ENCODE measurements around the gene LGI2.
A peak's percentile ranks its signal among the peaks of the same experiment; 100 is the strongest.
"Not testable (repeated sequence)": the region's sequence is repeated elsewhere in the genome, so short reads cannot be mapped to it uniquely, and the experiment has no call there.

LGI2 gene, protein sequence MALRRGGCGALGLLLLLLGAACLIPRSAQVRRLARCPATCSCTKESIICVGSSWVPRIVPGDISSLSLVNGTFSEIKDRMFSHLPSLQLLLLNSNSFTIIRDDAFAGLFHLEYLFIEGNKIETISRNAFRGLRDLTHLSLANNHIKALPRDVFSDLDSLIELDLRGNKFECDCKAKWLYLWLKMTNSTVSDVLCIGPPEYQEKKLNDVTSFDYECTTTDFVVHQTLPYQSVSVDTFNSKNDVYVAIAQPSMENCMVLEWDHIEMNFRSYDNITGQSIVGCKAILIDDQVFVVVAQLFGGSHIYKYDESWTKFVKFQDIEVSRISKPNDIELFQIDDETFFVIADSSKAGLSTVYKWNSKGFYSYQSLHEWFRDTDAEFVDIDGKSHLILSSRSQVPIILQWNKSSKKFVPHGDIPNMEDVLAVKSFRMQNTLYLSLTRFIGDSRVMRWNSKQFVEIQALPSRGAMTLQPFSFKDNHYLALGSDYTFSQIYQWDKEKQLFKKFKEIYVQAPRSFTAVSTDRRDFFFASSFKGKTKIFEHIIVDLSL

DNA sequence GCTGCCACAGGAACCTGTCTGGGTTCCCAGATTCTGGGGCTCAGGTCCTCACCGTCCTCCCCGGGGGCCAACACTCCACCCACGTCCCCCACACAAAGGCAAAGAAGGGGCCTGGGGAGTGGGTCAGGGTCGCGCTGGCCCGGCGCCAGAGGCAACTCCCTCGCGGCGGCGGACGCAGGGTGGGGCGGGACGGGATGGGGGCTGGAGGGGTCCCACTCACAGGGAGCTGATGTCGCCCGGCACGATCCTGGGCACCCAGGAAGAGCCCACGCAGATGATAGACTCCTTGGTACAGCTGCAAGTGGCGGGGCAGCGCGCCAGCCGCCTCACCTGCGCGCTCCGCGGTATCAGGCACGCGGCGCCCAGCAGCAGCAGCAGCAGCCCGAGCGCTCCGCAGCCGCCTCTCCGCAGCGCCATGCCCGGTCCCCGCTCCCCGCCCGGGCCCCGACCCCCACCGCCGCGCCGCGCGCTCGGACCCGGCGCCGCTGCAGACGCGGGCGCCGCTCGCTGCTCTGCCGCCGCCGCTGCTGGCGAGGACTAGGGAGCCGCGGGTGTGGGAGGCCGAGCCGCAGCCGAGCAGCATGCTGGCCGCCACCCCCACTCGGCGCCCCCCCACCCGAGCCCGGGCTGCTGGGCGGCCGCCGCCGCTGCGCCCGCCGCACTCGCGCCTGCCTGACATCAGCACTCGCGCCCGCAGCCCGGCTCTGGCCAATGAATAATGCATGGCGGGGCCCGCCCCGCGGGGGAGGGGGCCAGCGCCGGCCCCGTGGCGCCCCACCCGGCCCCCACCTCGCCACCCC lies at the start of gene LGI2:
Gene LGI2 (minus strand): TSS at position 670 of the 800 bp plus-strand sequence. CDS start 253 bp downstream, at position 417.
- in situ Hi-C loops (cut with MboI; ENCODE audit: low sequenced_read_pairs): no loop called here

DNA sequence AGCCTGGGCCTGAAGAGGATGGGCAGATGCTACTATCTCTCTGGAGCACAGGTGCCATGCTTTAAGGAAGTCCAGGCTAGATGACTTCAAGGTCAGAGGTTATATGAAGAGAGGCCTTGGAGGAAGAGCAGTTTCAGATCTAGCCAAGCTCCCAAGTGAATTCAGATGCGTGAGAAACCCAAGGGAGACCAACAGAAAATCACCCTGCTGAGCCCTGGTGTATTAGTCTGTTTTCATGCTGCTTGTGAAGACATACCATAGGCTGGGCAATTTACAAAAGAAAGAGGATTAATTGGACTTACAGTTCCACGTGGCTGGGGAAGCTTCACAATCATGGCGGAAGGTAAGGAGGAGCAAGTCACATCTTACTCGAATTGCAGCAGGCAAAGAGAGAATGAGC lies 47.8 kb upstream of the LGI2 start:
- no peaks in the 10 kb centered on the region for H3K27me3 ChIP-seq (ENCODE audit: low read depth)
- DNase-seq (ENCODE audit: low spot score in 2 of 2): no peak
- H3K4me3 ChIP-seq: no peak overlapping the region
- H3K4me1 ChIP-seq: no peaks in the 10 kb centered on the region
- no peaks in the 10 kb centered on the region for H3K36me3 ChIP-seq (replicated peaks)
- in situ Hi-C loops (cut with MboI; ENCODE audit: low sequenced_read_pairs): no loop called here
- H3K9me3 ChIP-seq: no peaks in the 10 kb centered on the region; the same call in 1 of the 2 replicates

More for the DNA sequence above, at the start of gene LGI2:
- DNase-seq (ENCODE audit: low spot score in 2 of 2): peak; percentile 20 to 67
- no peaks in the 10 kb centered on the region for H3K36me3 ChIP-seq (replicated peaks)
- H3K4me1 ChIP-seq: peaks cover 5% of the 10 kb centered on the region; the same call in 1 of the 2 replicates
- no peaks in the 10 kb centered on the region for H3K9me3 ChIP-seq
- peak within 1 kb of the TSS; percentile 44 for H3K4me3 ChIP-seq
- no peaks in the 10 kb centered on the region for H3K27me3 ChIP-seq (ENCODE audit: low read depth)

DNA sequence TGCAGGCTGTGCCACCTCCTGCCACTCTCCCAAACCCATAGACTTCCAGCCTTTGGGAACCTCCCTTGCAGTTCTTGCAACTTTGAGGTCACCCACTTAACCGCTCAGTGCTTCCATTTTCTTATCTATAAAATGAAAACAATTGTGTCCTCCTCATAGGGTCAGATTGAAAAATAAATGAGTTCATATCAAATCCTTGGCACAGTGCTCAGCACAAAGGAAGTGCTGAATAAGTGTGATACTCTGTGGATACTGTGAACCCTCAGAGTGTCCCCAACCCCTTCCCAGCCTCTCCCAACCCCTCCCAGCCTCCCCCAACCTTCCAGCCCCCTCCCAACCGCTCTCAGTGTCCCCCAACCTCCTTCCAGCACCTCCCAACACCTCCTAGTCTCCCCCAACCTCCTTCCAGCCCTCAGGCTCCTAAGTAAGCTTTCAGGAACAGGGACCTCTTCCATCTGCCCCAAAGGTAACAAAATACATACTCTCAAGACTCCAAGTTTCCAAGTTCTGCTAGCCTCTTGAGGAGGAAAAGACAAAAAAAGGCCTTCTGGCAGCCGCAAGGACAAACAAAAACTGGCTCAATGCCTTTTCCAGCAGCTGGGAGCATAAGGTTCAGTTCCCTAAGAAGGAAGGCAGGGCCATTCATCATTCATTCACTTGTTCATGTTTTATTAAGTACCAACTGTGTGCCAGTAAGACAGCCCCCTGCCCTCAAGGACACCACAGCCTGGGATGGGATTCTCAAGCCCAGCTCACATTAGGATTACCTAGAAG lies 46.1 kb upstream of the LGI2 start:
- no peak for DNase-seq (ENCODE audit: low spot score in 2 of 2)
- Histone ChIP-seq H3K36me3 (replicated peaks) (no peaks in the 10 kb centered on the region), H3K4me1 (no peaks in the 10 kb centered on the region), H3K4me3 (no peak overlapping the region), H3K27me3 (ENCODE audit: low read depth) (no peaks in the 10 kb centered on the region; the same call in 1 of the 2 replicates), H3K9me3 (no peaks in the 10 kb centered on the region; the same call in 1 of the 2 replicates)
- in situ Hi-C loops (cut with MboI; ENCODE audit: low sequenced_read_pairs): no loop called here

DNA sequence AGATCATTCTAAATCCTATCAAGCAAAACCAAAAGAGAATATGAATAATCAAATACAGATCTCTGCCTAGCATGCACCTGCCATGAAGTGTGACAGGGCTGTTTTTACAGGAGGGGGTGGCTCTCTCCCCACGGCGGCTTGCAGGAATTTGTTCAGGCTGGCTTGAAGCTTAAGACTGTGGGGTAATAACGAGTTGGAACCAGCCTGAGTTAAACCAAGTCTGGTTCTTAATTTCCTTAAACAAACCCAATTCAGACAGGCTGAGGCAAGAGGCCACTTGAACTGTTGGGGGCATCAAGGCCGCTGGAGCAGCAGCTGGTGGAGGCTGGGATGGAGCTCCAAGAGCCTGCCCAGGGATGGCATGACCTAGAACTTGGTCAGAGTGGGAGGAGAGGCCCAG lies 45.1 kb upstream of the LGI2 start:
- DNase-seq (ENCODE audit: low spot score in 2 of 2): no peak
- Histone ChIP-seq H3K36me3 (replicated peaks) (no peaks in the 10 kb centered on the region), H3K27me3 (ENCODE audit: low read depth) (no peaks in the 10 kb centered on the region; the same call in 1 of the 2 replicates), H3K9me3 (no peaks in the 10 kb centered on the region; the same call in 1 of the 2 replicates), H3K4me3 (no peak overlapping the region), H3K4me1 (no peaks in the 10 kb centered on the region)
- in situ Hi-C loops (cut with MboI; ENCODE audit: low sequenced_read_pairs): no loop called here

DNA sequence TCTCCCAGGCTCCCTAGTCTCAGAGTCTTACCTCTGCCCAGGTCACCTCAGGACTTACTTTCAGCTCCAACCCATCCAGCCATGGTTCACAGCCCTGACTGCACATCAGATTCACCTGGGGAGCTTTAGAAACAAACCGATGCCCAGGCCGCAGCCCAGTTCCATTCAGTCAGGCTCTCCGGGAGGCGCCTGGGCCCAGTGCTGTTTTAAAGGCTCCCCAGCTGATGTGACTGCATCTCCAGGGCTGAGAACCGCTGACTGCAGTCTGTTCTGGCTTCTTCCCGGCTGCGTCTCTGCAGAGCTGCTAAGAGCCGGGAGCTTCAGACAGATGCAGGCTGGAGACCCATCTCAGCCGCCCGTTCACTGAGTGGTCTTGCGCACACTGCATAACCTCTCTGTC lies 44.4 kb upstream of the LGI2 start:
- H3K27me3 ChIP-seq (ENCODE audit: low read depth): no peaks in the 10 kb centered on the region; the same call in 1 of the 2 replicates
- H3K4me3 ChIP-seq: no peak overlapping the region
- no peaks in the 10 kb centered on the region for H3K36me3 ChIP-seq (replicated peaks)
- H3K4me1 ChIP-seq: no peaks in the 10 kb centered on the region
- in situ Hi-C loops (cut with MboI; ENCODE audit: low sequenced_read_pairs): no loop called here
- H3K9me3 ChIP-seq: no peaks in the 10 kb centered on the region
- DNase-seq (ENCODE audit: low spot score in 2 of 2): no peak

DNA sequence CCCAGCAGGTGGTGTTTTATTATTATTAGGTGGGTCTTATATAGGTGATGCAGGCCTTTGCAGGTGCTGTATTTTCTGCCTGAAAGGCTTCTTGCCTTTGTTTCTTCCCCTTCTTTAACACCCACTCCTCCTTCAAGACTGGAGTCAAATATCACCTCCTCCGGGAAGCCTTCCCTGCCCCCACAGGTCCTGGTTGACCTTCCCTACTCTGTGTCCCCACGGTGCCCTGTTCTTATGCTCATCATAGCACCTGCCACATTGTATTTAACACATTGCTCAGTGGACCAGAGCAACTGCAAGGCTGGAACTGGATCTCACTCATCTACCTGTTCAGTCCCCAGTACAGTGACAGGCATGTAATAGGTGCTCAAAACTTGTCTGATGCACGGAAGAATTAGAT lies 39.8 kb upstream of the LGI2 start:
- DNase-seq (ENCODE audit: low spot score in 2 of 2): no peak
- in situ Hi-C loops (cut with MboI; ENCODE audit: low sequenced_read_pairs): no loop called here
- Histone ChIP-seq H3K36me3 (replicated peaks) (no peaks in the 10 kb centered on the region), H3K9me3 (no peaks in the 10 kb centered on the region), H3K4me3 (no peak overlapping the region), H3K27me3 (ENCODE audit: low read depth) (no peaks in the 10 kb centered on the region; the same call in 1 of the 2 replicates), H3K4me1 (peaks cover 6% of the 10 kb centered on the region)

DNA sequence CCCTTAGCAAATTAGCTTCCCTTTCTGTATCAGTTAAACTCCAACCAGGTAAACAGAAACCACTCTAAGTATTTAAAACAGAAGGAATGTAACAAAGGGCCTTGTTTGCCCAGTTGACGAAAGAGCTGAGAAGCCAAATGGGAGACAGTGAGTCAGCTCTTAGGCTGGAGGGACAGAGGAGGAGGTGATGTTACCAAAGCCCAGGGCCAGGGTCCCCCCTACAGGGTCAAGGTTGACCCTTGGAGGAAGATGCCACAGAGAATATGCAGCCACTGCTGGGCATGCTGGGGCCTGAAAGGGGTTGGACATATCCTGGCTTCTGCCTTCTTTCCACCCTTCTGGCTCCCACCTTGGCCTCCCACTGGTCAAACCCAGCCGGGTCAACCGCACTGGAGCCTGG lies 38.3 kb upstream of the LGI2 start:
- Histone ChIP-seq H3K27me3 (ENCODE audit: low read depth) (no peaks in the 10 kb centered on the region; the same call in 1 of the 2 replicates), H3K36me3 (replicated peaks) (no peaks in the 10 kb centered on the region), H3K9me3 (no peaks in the 10 kb centered on the region), H3K4me1 (peaks cover 16% of the 10 kb centered on the region), H3K4me3 (no peak overlapping the region)
- DNase-seq (ENCODE audit: low spot score in 2 of 2): no peak
- in situ Hi-C loops (cut with MboI; ENCODE audit: low sequenced_read_pairs): no loop called here

DNA sequence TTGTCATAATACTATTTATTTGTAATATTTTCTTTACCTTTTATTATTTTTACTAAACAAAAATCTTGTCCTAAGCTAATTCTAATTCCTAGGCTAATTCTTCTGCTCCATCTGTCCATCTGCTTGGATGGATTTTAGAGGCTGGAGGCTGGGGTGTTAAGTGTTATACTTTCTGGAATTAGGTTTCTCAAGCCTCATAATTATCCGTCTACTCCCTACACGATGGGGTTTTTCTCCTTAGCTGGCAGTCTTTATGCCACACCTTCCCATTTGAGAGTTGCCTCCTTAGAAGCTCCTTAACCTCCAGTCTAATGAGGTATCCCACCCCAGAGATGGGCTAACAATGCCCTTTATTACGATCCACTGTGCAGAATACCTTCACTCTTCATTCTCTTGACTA lies 37.6 kb upstream of the LGI2 start:
- Histone ChIP-seq H3K36me3 (replicated peaks) (no peaks in the 10 kb centered on the region), H3K4me3 (no peak overlapping the region), H3K4me1 (peaks cover 16% of the 10 kb centered on the region), H3K9me3 (no peaks in the 10 kb centered on the region), H3K27me3 (ENCODE audit: low read depth) (no peaks in the 10 kb centered on the region; the same call in 1 of the 2 replicates)
- in situ Hi-C loops (cut with MboI; ENCODE audit: low sequenced_read_pairs): no loop called here
- no peak for DNase-seq (ENCODE audit: low spot score in 2 of 2)

DNA sequence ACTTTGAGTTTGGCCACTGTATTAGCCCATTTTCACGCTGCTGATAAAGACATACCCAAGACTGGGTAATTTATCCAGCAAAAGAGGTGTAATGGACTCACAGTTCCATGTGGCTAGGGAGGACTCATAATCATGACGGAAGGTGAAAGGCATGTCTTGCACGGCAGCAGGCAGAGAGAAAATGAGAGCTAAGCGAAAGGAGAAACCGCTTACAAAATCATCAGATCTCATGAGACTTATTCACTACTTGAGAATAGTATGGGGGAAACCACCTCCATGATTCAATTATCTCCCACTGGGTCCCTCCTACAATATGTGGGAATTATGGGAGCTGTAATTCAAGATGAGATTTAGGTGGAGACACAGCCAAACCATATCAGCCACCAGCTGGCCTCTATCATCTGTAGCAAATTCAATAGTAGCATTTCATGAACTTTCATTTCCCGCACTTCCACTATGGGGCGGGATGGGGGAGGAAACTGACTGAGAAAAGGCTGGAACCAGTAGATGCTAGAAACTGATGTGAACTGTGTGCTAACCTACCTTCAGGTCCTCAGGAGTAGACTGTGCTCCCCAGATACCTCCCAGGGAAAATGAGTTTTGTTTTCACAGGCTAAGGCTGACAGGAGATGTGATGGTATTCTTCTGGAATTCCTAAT lies 35.3 kb upstream of the LGI2 start:
- no peaks in the 10 kb centered on the region for H3K27me3 ChIP-seq (ENCODE audit: low read depth)
- no peaks in the 10 kb centered on the region for H3K9me3 ChIP-seq
- H3K4me1 ChIP-seq: peaks cover 16% of the 10 kb centered on the region
- no peak overlapping the region for H3K4me3 ChIP-seq
- no peak for DNase-seq (ENCODE audit: low spot score in 2 of 2)
- in situ Hi-C loops (cut with MboI; ENCODE audit: low sequenced_read_pairs): no loop called here
- no peaks in the 10 kb centered on the region for H3K36me3 ChIP-seq (replicated peaks)

DNA sequence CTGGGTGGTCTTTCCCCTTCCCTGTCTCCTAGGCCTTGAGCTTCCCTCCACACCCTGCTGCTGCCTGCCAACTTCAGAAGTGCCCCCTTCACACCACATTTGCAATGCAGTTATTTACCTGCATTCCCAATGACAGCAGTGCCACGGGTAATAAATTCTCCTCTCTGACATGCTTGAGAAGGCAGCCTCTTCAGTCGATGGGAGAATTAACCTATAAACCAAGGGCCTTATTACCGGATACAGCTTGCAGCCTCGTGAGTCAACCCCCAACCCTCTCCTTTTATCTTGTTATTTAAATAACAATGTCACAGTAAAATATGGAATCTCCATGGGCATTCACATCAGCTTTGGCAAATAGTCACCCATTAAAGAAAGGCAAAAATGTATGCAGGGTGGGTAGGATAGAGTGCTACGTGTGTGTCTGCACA lies 34.7 kb upstream of the LGI2 start:
- no peaks in the 10 kb centered on the region for H3K36me3 ChIP-seq (replicated peaks)
- no peaks in the 10 kb centered on the region for H3K27me3 ChIP-seq (ENCODE audit: low read depth)
- in situ Hi-C loops (cut with MboI; ENCODE audit: low sequenced_read_pairs): no loop called here
- H3K4me3 ChIP-seq: no peak overlapping the region
- H3K9me3 ChIP-seq: no peaks in the 10 kb centered on the region
- peak; percentile 62 to 73 for DNase-seq (ENCODE audit: low spot score in 2 of 2)
- peaks cover 16% of the 10 kb centered on the region for H3K4me1 ChIP-seq

DNA sequence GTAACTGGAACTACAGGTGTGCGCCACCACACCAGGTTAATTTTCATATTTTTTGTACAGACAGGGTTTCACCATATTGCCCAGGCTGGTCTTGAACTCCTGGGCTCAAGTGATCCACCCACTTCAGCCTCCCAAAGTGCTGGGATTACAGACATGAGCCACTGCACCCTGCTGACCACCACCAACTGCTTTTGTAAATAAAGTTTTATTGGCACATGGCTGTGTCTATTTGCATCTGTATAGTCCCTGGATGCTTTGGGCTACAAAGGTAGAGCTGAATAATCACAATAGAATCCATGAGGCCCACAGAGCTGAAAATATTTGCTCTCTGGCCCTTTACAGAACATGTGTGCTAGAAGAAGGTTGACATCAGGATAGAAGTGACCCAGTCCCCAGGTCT lies 33.7 kb upstream of the LGI2 start:
- H3K4me3 ChIP-seq; H3K27me3 ChIP-seq (ENCODE audit: low read depth); H3K36me3 ChIP-seq (replicated peaks); H3K9me3 ChIP-seq; DNase-seq (ENCODE audit: low spot score in 2 of 2); in situ Hi-C loops (cut with MboI; ENCODE audit: low sequenced_read_pairs): not testable (repeated sequence)
- H3K4me1 ChIP-seq: peaks cover 16% of the 10 kb centered on the region

DNA sequence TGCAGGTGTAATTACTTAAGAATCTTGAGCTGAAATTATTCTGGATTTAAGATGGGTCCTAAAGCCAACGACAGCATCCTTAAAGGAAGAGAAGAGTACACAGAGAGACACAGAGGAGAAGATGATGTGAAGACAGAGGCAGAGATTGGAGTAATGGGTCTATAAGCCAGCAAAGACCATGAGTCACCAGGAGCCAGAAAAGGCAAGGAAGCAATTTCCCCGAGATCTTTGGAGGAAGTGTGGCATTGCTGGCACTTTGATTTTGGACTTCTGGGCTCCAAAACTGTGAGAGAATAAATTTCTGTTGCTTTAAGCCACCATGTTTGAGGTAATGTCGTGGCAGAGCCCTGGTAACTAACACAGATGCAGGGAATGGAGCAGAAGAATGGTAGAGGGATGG lies 32.4 kb upstream of the LGI2 start:
- no peak for DNase-seq (ENCODE audit: low spot score in 2 of 2)
- no peaks in the 10 kb centered on the region for H3K9me3 ChIP-seq
- H3K36me3 ChIP-seq (replicated peaks): no peaks in the 10 kb centered on the region
- in situ Hi-C loops (cut with MboI; ENCODE audit: low sequenced_read_pairs): no loop called here
- no peaks in the 10 kb centered on the region for H3K27me3 ChIP-seq (ENCODE audit: low read depth)
- no peak overlapping the region for H3K4me3 ChIP-seq
- H3K4me1 ChIP-seq: peaks cover 16% of the 10 kb centered on the region

DNA sequence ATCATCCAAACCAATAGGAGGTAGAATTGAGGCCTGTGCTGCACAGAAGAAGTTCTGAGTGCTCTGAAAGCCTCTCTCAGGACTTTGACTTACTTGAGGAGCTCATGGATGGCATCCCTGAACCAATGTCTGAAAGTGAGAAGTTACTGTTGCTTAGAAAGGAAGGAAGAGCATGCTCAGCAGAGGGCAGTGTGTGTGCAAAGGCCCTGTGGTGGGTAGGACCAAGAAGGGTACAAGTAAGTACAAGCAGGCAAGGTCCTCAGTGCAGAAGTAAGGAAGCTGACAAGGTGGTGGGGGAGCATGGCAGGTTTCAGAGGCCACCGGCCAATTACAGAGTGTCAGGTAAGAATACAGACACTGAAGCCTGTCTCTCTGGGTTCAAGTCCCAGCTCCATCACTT lies 31.4 kb upstream of the LGI2 start:
- Histone ChIP-seq H3K4me1 (peaks cover 16% of the 10 kb centered on the region), H3K9me3 (no peaks in the 10 kb centered on the region), H3K27me3 (ENCODE audit: low read depth) (no peaks in the 10 kb centered on the region), H3K4me3 (no peak overlapping the region), H3K36me3 (replicated peaks) (no peaks in the 10 kb centered on the region)
- in situ Hi-C loops (cut with MboI; ENCODE audit: low sequenced_read_pairs): no loop called here
- DNase-seq (ENCODE audit: low spot score in 2 of 2): no peak
